ENCODE measurements around the gene ADISSP.

Gene ADISSP

GRCh38 chr20:3734111-3734843, 33.3 kb downstream of the ADISSP start:
- no peak for DNase-seq

GRCh38 chr20:3733119-3733995, 34.2 kb downstream of the ADISSP start:
- no peak for DNase-seq

DNA sequence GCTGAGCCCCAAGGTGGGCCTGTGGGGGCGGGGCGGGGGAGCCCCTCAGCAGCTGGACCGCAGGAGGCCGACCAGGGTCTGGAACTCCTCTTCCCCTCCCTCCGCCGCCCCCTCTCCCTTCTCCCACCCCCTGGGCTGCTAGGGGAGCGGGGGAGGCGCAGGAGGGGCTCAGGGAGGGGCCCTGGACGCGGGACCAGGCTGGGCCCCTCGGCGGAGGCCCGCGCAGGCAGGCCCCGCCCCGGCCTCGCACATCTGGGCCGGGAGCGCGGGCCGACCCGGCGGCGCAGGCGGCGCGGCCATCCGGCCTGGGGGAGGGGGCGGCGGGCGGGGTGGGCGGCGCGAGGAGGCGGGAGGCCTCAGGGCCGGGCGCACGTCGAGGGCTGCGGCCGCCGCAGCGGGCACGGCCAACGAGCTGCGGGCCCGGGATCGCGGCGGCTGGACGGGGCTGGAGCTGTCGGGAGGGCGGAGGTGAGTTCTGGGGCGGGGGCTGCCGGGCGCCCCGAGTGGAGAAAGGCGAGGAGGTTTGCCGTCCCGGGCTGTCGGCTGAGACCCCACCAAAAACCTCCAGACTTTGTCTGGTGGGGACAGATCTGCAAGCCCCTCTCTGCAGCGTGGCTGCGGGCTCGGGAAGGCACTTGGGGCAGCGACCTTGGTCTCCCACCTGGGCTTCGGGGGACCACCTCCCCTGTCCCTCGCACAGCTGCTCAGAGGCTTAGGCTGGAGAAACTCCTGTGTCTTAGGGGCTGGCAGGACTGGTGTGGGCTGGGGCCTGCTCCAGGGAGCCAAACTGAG, 35.0 kb downstream of the ADISSP start, which contains the start of gene HSPA12B:
Gene HSPA12B (plus strand): TSS at position 359 of the 792 bp plus-strand sequence. CDS start 5,990 bp downstream, outside the sequence.
- no peak for DNase-seq

DNA sequence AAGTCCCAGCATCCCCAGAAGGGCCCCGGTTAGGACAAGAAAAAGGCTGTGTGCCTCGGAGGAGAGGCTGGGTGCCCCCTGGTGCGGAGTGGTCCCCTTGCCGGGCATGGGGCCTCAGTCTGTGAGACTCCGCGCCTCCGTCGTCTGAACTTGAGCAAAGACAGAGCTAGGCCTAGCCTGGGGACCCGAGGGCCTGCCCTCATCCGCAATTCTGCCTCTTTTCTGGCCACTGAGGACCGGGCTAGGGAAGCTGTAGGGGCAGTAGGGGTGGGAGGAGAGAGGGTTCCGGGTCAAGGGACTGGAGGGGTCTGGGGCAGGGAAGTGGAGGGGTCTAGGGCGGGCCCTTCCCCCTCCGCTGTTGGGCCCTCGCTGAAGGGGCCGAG, 35.6 kb downstream of the ADISSP start:
- no peak for DNase-seq

GRCh38 chr20:3730803-3731672, 36.5 kb downstream of the ADISSP start:
- DNase-seq = no peak

GRCh38 chr20:3729811-3730540, 37.6 kb downstream of the ADISSP start:
- DNase-seq = no peak

- DNase-seq = no peak
Measured at GRCh38 chr20:3729378-3729777, 38.2 kb downstream of the ADISSP start.

GRCh38 chr20:3728876-3729275, 38.7 kb downstream of the ADISSP start:
- no peak for DNase-seq

GRCh38 chr20:3728354-3728753, 39.2 kb downstream of the ADISSP start:
- DNase-seq = no peak

- DNase-seq = no peak
Measured at GRCh38 chr20:3727401-3728021, 40.0 kb downstream of the ADISSP start.

- no peak for DNase-seq
Measured at GRCh38 chr20:3724356-3724755, 43.2 kb downstream of the ADISSP start.

DNA sequence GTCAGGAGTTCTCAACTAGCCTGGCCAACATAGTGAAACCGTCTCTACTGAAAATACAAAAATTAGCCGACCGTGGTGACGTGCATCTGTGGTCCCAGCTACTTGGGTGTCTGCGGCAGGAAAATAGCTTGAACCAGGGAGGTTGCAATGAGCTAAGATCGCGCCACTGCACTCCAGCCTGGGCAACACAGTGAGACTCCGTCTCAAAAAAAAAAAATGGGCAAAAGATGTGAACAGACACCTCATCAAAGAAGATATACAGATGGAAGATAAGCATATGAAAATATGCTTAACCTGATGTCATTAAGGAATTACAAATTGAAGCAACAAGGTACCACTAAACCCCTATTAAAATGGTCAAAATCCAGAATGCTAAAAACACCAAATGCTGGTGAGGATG, 44.3 kb downstream of the ADISSP start:
- no peak for DNase-seq

DNA sequence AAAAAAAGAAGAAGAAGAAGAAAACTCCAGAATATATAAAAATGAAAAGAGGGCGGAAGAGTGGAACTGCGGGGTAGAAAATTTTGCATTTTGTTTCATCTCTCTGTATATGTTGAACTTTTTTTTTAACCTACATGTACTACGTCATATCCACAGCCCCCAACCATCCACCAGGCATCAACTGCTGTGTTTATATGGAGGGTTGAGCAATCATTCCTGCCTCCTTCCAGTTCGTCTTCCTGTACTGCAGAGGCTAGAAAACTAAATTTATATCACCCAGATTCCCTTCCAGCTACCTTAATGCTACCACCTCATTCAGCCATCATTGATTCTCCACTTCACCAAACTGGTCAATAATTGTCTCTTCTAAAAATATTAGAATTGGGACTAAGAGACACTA, 45.6 kb downstream of the ADISSP start:
- DNase-seq = no peak

GRCh38 chr20:3720626-3721025, 46.9 kb downstream of the ADISSP start:
- DNase-seq = no peak

- no peak for DNase-seq
Measured at GRCh38 chr20:3720068-3720467, 47.5 kb downstream of the ADISSP start.

DNA sequence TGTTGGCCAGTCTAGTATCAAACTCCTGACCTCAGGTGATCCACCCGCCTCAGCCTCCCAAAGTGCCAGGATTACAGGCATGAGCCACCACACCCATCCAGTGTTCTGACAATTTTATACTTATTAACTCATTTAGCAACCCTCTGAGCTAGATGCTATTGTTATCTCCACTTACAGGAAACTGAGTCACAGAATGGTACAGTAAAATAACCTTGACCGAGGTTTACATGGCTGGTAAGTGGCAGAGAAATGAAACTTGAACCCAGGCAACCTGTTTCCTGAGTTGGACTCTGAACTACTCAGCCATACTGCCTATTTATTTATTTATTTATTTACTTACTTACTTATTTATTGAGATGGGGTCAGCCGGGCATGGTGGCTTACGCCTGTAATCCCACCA, 48.5 kb downstream of the ADISSP start:
- DNase-seq = no peak

- peak; percentile 3 for DNase-seq
Measured at GRCh38 chr20:3716195-3716834, 51.2 kb downstream of the ADISSP start.

DNA sequence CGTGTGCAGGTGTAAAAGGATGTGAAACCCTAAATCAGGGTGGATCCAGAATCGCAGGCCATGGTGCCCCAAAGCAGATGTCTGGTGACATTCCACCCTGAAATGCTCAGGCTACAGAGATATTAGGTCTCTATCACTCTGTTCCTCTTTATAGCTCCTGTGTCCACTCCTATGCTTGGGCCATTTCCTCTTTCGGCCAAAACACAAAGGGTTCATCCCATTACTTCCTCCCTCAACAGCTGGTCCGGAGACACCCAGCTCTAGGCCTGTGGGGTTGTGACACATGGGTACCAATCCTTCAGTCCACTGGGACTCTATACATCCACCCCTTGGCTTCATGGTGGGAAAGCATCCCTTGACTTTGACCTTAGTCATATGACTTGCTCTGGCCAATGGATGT, 53.5 kb downstream of the ADISSP start:
- DNase-seq = no peak

DNA sequence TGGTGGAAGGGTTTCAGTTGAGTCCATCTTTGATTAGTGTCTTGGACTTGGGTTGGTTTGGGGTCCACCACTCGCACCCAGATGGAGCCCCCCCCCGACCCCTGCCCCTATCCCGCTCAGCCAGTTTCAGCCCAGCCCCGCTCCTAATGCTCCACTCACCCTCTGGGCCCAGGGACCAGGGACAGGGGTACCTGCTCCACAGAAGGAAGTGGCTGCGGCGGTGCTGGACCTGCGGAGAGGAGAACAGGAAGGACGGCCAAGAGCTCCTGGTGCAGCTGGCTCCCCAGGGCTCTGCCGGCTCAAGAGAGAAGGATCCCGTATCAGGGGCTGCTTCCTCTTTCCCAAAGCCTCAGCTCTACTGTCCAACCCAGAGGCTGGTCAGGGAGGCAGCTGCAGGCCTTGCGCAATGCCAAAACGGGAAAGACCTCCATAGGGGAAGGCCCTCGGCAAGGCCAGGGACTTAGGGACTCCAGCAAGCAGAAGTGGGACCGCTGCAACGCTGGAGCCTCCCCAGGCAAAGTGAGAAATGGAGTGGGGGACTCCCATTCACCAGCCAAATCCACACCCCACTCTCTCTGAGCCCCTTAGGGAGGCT, 55.2 kb downstream of the ADISSP start, which contains the start of gene SIGLEC1:
Gene SIGLEC1 (minus strand): TSS at position 322 of the 595 bp plus-strand sequence. CDS start 5,472 bp downstream, outside the sequence.
- no peak for DNase-seq

GRCh38 chr20:3711484-3711941, 56.0 kb downstream of the ADISSP start:
- no peak for DNase-seq

All from NCI-H524 treated with DMSO at 0.1 percent for 48 hours (cell line).